Subcutaneous adipose tissue (tissue), 4 donors: ENCODE data around the gene GRM7. TPM values are rescaled to one million over a fixed set of nuclear protein-coding genes. Genes with fewer than 3 reads are reported as not detected.

Source experiments
- total RNA-seq, 4 donors: library from RNA; depleted of rRNA; stranded (reverse); fragments of >200 nt; gene quantifications; one replicate each; pipeline ENCODE4 v1.1.0, GENCODE V29; 2016
- TF ChIP-seq, protein P1 (sequence below): fragments of 450-650 bp; IDR thresholded peaks from one replicate; pipeline ENCODE4 v1.5.1; 2016; ENCODE audit warnings: low read depth, mild to moderate bottlenecking, control low read depth, antibody characterized with exemption, moderate library complexity

GRM7 gene
- total RNA-seq, 4 donors from 2014 or later = 0.16 to 1.2 (median 0.90) TPM

- TF ChIP-seq, protein P1, sequence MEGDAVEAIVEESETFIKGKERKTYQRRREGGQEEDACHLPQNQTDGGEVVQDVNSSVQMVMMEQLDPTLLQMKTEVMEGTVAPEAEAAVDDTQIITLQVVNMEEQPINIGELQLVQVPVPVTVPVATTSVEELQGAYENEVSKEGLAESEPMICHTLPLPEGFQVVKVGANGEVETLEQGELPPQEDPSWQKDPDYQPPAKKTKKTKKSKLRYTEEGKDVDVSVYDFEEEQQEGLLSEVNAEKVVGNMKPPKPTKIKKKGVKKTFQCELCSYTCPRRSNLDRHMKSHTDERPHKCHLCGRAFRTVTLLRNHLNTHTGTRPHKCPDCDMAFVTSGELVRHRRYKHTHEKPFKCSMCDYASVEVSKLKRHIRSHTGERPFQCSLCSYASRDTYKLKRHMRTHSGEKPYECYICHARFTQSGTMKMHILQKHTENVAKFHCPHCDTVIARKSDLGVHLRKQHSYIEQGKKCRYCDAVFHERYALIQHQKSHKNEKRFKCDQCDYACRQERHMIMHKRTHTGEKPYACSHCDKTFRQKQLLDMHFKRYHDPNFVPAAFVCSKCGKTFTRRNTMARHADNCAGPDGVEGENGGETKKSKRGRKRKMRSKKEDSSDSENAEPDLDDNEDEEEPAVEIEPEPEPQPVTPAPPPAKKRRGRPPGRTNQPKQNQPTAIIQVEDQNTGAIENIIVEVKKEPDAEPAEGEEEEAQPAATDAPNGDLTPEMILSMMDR = no peak
These were observed 312.1 kb downstream of the GRM7 start for GRCh38 chr3:7172996-7173395.

DNA sequence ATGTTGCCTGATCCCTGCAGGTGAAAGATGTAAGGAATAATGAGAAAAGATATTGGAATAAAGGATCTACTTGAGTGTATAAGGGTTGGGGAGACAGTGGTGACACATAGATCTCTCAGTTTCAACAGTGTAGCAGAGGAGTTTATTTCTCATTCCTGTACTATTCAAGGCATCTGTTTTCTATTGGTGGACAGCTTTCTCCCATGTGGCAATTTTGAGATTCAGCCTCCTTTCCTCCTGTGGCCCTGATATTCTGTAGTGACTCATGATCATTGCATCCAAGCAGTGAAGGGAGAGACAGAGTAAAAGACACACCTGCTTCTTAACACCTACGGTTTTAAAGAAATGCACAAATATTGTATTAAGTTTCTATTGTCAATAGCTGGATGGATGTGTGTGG is 327.6 kb downstream of the GRM7 start:
- TF ChIP-seq, protein P1 = no peak

DNA sequence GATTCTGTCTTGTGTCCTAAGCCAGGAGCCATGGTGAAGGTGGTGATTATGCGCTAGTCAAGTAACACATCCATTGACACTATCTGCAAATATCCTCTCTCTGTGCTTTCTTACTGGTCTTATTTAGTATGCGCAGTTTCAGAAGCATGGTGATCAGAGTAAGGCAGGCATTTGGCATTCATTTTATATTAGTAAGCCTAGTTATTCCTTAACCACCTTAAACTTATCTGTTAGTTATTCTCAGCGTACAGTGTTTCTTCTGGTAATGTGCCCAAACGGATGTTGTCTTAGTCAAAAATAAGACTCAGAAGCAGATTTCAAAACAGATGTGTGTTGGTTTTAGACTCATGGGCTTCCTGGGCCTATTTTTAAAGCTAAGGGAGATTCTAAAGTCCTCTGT is 329.2 kb downstream of the GRM7 start:
- TF ChIP-seq, protein P1 = no peak

GRCh38 chr3:7193269-7193668 is 332.4 kb downstream of the GRM7 start:
- TF ChIP-seq, protein P1 = no peak

GRCh38 chr3:7194071-7194835 is 333.3 kb downstream of the GRM7 start:
- TF ChIP-seq, protein P1 = no peak

GRCh38 chr3:7195934-7196333 is 335.0 kb downstream of the GRM7 start:
- TF ChIP-seq, protein P1 = no peak

DNA sequence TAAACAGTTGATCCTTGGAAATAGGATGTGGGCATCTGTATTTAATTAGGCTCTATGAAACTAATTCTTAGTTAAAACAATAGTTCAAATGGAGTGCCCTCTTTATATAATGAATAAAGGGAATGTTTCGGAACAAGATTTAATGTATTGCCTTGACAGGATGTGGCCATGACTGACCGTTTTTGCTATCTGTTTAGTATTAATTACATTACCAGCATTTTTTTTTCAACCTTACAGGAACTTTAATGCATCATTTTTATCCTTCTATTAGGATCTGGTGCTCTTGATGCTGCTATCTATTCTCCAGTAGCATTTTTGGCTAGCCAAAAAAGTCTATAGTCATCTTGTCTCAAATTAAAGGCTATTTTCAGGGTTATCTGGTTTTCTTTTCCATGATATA is 340.9 kb downstream of the GRM7 start:
- TF ChIP-seq, protein P1 = no peak
